ENCODE data around the gene PRKAG1.

The PRKAG1 gene

GRCh38 chr12:48957141-48958048 lies 61.2 kb downstream of the PRKAG1 start, which contains the start of gene ARF3:
Gene ARF3 (minus strand): TSS chr12:48957487. CDS start chr12:48941095, 16,392 bp downstream.
- Histone ChIP-seq H3K4me1 (ENCODE audit: control insufficient read depth, insufficient read depth, low read length) (no peaks in the 10 kb centered on the region), H3K36me3 (ENCODE audit: control insufficient read depth in 2 of 2, insufficient read depth in 1 of 2, low read length in 2 of 2) (peaks cover 8 to 30% of the 10 kb centered on the region in 2 experiments; a peak in 2 of 3 replicates), H3K9me3 (ENCODE audit: control insufficient read depth, insufficient read depth, low read depth, low read length) (no peaks in the 10 kb centered on the region), H3K27ac (ENCODE audit: extremely low read depth, low read depth, low read length) (peak within 1 kb of the TSS; percentile 90), H3K4me3 (ENCODE audit: low read depth, low read length) (peak within 1 kb of the TSS; percentile 81)
- CTCF ChIA-PET: interaction anchor here (0.7 to 8.9 kb wide), 10 partner anchors 9 to 39 kb away, joined by 3 to 64 read pairs (median 4); partner anchors contain the start of genes WNT1 and WNT10B
- POLR2A ChIA-PET: interaction anchor here (0.6 to 2.9 kb wide), 25 partner anchors 9 to 1251 kb away, joined by 3 to 28 read pairs (median 4); partner anchors contain the start of genes DDX23, FKBP11, RHEBL1 and RND1
- 0 out of 2 replicates have a peak, but pooled peaks have one; percentile 27 for TF ChIP-seq ZNF391 (tag by site-specific recombination; IDR thresholded peaks at IDR 0.05; ENCODE audit: borderline replicate concordance, low read depth)
- TF ChIP-seq ZNF473 (tag by site-specific recombination; IDR thresholded peaks at IDR 0.05): no peak
- TF ChIP-seq ATF2 (tag by site-specific recombination; IDR thresholded peaks at IDR 0.05; ENCODE audit: low read depth): no peak
- TF ChIP-seq ZNF76 (tag by site-specific recombination; IDR thresholded peaks at IDR 0.05; ENCODE audit: borderline replicate concordance, low read depth): peak; percentile 68; the same call in 1 of the 2 replicates
- 0 out of 2 replicates have a peak, but pooled peaks have one; percentile 5 for TF ChIP-seq WT1 (tag by site-specific recombination; IDR thresholded peaks at IDR 0.05)
- no peak for TF ChIP-seq ZNF521 (tag by site-specific recombination; IDR thresholded peaks at IDR 0.05)
- peak; percentile 76 for TF ChIP-seq HIC1 (tag by site-specific recombination; IDR thresholded peaks at IDR 0.05)
- TF ChIP-seq ZNF366 (tag by site-specific recombination; conservative IDR thresholded peaks at IDR 0.05): peak; percentile 98
- TF ChIP-seq ZNF2 (tag by site-specific recombination; IDR thresholded peaks at IDR 0.05): peak; percentile 52; the same call in 1 of the 2 replicates
- TF ChIP-seq ZNF510 (tag by site-specific recombination; IDR thresholded peaks at IDR 0.05; ENCODE audit: insufficient replicate concordance): no peak
- no peak for TF ChIP-seq ZNF658 (tag by site-specific recombination; IDR thresholded peaks at IDR 0.05)
- TF ChIP-seq REPIN1 (tag by site-specific recombination; IDR thresholded peaks at IDR 0.05; ENCODE audit: low read depth): 0 out of 2 replicates have a peak, but pooled peaks have one; percentile 70
- TF ChIP-seq ZNF26 (tag by site-specific recombination; IDR thresholded peaks at IDR 0.05): no peak
- peak; percentile 31; the same call in 1 of the 2 replicates for TF ChIP-seq ZNF501 (tag by site-specific recombination; IDR thresholded peaks at IDR 0.05)
- TF ChIP-seq ZNF670 (tag by site-specific recombination; IDR thresholded peaks at IDR 0.05; ENCODE audit: low read depth): no peak
- TF ChIP-seq ZBTB20 (tag by site-specific recombination; IDR thresholded peaks at IDR 0.05): peak; percentile 87
- no peak for TF ChIP-seq ZNF354C (tag by site-specific recombination; IDR thresholded peaks at IDR 0.05; ENCODE audit: borderline replicate concordance, low read depth)
- no peak for TF ChIP-seq BCL11B (tag by site-specific recombination; IDR thresholded peaks at IDR 0.05; ENCODE audit: low read depth)
- no peak for TF ChIP-seq ZNF549 (tag by site-specific recombination; IDR thresholded peaks at IDR 0.05)
- 0 out of 2 replicates have a peak, but pooled peaks have one; percentile 6 for TF ChIP-seq ZBTB7A (tag by site-specific recombination; IDR thresholded peaks at IDR 0.05; ENCODE audit: low read depth)
- 0 out of 2 replicates have a peak, but pooled peaks have one; percentile 5 for TF ChIP-seq TSHZ1 (tag by site-specific recombination; IDR thresholded peaks at IDR 0.05; ENCODE audit: borderline replicate concordance)
- TF ChIP-seq IKZF3 (tag by site-specific recombination; IDR thresholded peaks at IDR 0.05): peak; percentile 70
- peak; percentile 73; the same call in 1 of the 2 replicates for TF ChIP-seq YY2 (tag by site-specific recombination; IDR thresholded peaks at IDR 0.05)
- 0 out of 2 replicates have a peak, but pooled peaks have one; percentile 11 for TF ChIP-seq ZFP69B (tag by site-specific recombination; IDR thresholded peaks at IDR 0.05)
- no peak for TF ChIP-seq ZFP3 (tag by site-specific recombination; IDR thresholded peaks at IDR 0.05; ENCODE audit: low read depth)
- TF ChIP-seq ZBTB17 (tag by site-specific recombination; IDR thresholded peaks at IDR 0.05): peak; percentile 79
- peak; percentile 85 for TF ChIP-seq SP3 (tag by site-specific recombination; IDR thresholded peaks at IDR 0.05)
- TF ChIP-seq ZNF747 (tag by site-specific recombination; IDR thresholded peaks at IDR 0.05): no peak

Measured in HEK293 (cell line).